ENCODE measurements around the gene CUBN. TPM values are rescaled to one million over a fixed set of nuclear protein-coding genes. Genes with fewer than 3 reads are reported as not detected.
A peak's percentile ranks its signal among the peaks of the same experiment; 100 is the strongest.

Gene CUBN
- total and polyA plus RNA-seq, 9 of the 15 experiments (the other 6 are each of a cell fraction or from before 2014, with no cell fraction given): 0.04 to 0.33 (median 0.09) TPM

- Histone ChIP-seq H3K27me3 (ENCODE audit: control insufficient read depth in 2 of 2, insufficient read depth in 2 of 2, low read length in 2 of 2) (no peaks in the 10 kb centered on the region), H3K4me1 (replicated peaks in 1 of 2; ENCODE audit: control insufficient read depth in 2 of 2, insufficient read depth in 2 of 2, low read length in 2 of 2) (no peaks in the 10 kb centered on the region), H3K79me2 (ENCODE audit: control insufficient read depth, insufficient read depth, low read length) (no peaks in the 10 kb centered on the region), H3K36me3 (ENCODE audit: control insufficient read depth, insufficient read depth, low read length) (no peaks in the 10 kb centered on the region), H3K9me3 (replicated peaks; ENCODE audit: control insufficient read depth, insufficient read depth, low read depth, low read length) (no peaks in the 10 kb centered on the region), H4K20me1 (replicated peaks; ENCODE audit: control insufficient read depth, insufficient read depth, low read length) (no peaks in the 10 kb centered on the region), H3K4me3 (no peak overlapping the region), H3K4me2 (ENCODE audit: insufficient read depth, low read length) (no peak overlapping the region), H3K9ac (ENCODE audit: insufficient read depth in 1 of 2, low read depth in 2 of 2, low read length in 2 of 2) (no peak overlapping the region), H3K27ac (ENCODE audit: extremely low read depth, low read depth, low read length) (no peak overlapping the region), H3K9me1 (ENCODE audit: control insufficient read depth, insufficient read depth, low read length) (no peaks in the 10 kb centered on the region), H2AFZ (ENCODE audit: low read depth, low read length) (peak overlapping the region; percentile 18; the same call in 1 of the 2 replicates)
- in situ Hi-C loops (cut with MboI): no loop called here
- WGBS (ENCODE audit: insufficient coverage, low coverage, missing lambda C conversion rate): 38% methylated on average over 2 of the region's 2 CpGs
- CTCF ChIA-PET (ENCODE audit: low intra/inter-chr PET ratio): no interaction called here
- intact Hi-C loops (cut with micrococcal nuclease): loop anchor here (10.0 kb wide), 1 partner anchor 154 kb away; no protein-coding TSS in a partner anchor
- BruUV-seq (replicated peaks): no TSS peak
- FAIRE-seq (no peak), ATAC-seq (no peak), DNase-seq (ENCODE audit: extremely low read depth in 1 of 4, low spot score in 3 of 4) (no peak)
- POLR2A ChIA-PET: interaction anchor here (0.6 kb wide), 1 partner anchor 1044 kb away, joined by 3 read pairs; no protein-coding TSS in a partner anchor
- TF ChIP-seq TCF7 (IDR thresholded peaks at IDR 0.05; ENCODE audit: borderline replicate concordance) (no peak), RBM22 (IDR thresholded peaks at IDR 0.05; ENCODE audit: low read depth, low read length, poor library complexity, severe bottlenecking) (no peak), RB1 (IDR thresholded peaks at IDR 0.05; ENCODE audit: low read depth) (no peak), MEF2A (IDR thresholded peaks at IDR 0.05; ENCODE audit: control insufficient read depth, low read depth, low read length) (no peak), ETS1 (conservative IDR thresholded peaks at IDR 0.05; ENCODE audit: control insufficient read depth, low read depth, low read length) (no peak), NCOA6 (IDR thresholded peaks at IDR 0.05) (no peak), FOXO4 (CRISPR knock-in tag; IDR thresholded peaks at IDR 0.05) (no peak), POU5F1 (IDR thresholded peaks at IDR 0.05; ENCODE audit: borderline replicate concordance, low read depth, low read length, partially characterized antibody) (no peak), CHD1 (IDR thresholded peaks at IDR 0.05; ENCODE audit: low read length) (no peak), IFI16 (CRISPR knock-in tag; IDR thresholded peaks at IDR 0.05) (no peak), ATF2 (CRISPR knock-in tag; IDR thresholded peaks at IDR 0.05) (no peak), FOXM1 (IDR thresholded peaks at IDR 0.05; ENCODE audit: low read depth) (no peak), FOXM1 (CRISPR knock-in tag; IDR thresholded peaks at IDR 0.05; ENCODE audit: low read depth) (no peak), SIX5 (IDR thresholded peaks at IDR 0.05; ENCODE audit: borderline replicate concordance in 1 of 2, insufficient read depth in 1 of 2, low read depth in 1 of 2, low read length in 2 of 2) (no peak), ZNF124 (CRISPR knock-in tag; IDR thresholded peaks at IDR 0.05) (no peak), NBN (IDR thresholded peaks at IDR 0.05; ENCODE audit: low read depth) (no peak), CHD4 (IDR thresholded peaks at IDR 0.05; ENCODE audit: insufficient read depth, insufficient replicate concordance, low read depth, low read length, poor library complexity, severe bottlenecking) (no peak), CCNT2 (IDR thresholded peaks at IDR 0.05; ENCODE audit: borderline replicate concordance, extremely low read depth, insufficient read length, low read depth, low read length) (no peak), ZNF668 (CRISPR knock-in tag; IDR thresholded peaks at IDR 0.05) (no peak)
These were observed 20.6 kb downstream of the CUBN start for GRCh38 chr10:17109046-17109445.

All from K562 (cell line).